GM18511 (cell line): ENCODE data around the gene TM4SF20.

Experiments
- ATAC-seq: cut with Tn5 transposase; IDR thresholded peaks from one replicate; pipeline ENCODE4 v1.9.1; 2021; ENCODE audit warnings: mild to moderate bottlenecking, moderate library complexity; ENCODE audit not compliant: unreplicated experiment

Gene TM4SF20

GRCh38 chr2:227379095-227379494, at the start of gene TM4SF20:
Gene TM4SF20, minus strand, starts transcription at chr2:227379306. Its CDS starts 38 bp downstream, at chr2:227379268.
- no peak for ATAC-seq

- no peak for ATAC-seq
Observed at GRCh38 chr2:227428731-227429285, 49.7 kb upstream of the TM4SF20 start.

- no peak for ATAC-seq
Observed at GRCh38 chr2:227423656-227424499, 44.8 kb upstream of the TM4SF20 start.

GRCh38 chr2:227420087-227421052, 41.3 kb upstream of the TM4SF20 start:
- ATAC-seq = no peak

GRCh38 chr2:227416701-227417100, 37.6 kb upstream of the TM4SF20 start:
- no peak for ATAC-seq

GRCh38 chr2:227415538-227416424, 36.7 kb upstream of the TM4SF20 start:
- ATAC-seq = peak; percentile 45

- no peak for ATAC-seq
Observed at GRCh38 chr2:227414846-227415245, 35.7 kb upstream of the TM4SF20 start.

- no peak for ATAC-seq
Observed at GRCh38 chr2:227413371-227413770, 34.3 kb upstream of the TM4SF20 start.

GRCh38 chr2:227412877-227413276, 33.8 kb upstream of the TM4SF20 start:
- ATAC-seq = no peak

GRCh38 chr2:227411990-227412350, 32.9 kb upstream of the TM4SF20 start:
- ATAC-seq = no peak

- ATAC-seq = peak; percentile 76
Observed at GRCh38 chr2:227411320-227411989, 32.3 kb upstream of the TM4SF20 start.

- no peak for ATAC-seq
Observed at GRCh38 chr2:227410191-227410590, 31.1 kb upstream of the TM4SF20 start.

GRCh38 chr2:227407591-227408151, 28.6 kb upstream of the TM4SF20 start:
- ATAC-seq = no peak

- ATAC-seq = peak; percentile 49
Observed at GRCh38 chr2:227406177-227407031, 27.3 kb upstream of the TM4SF20 start.

- ATAC-seq = peak; percentile 33
Observed at GRCh38 chr2:227404585-227405271, 25.6 kb upstream of the TM4SF20 start.

- ATAC-seq = no peak
Observed at GRCh38 chr2:227402959-227403358, 23.9 kb upstream of the TM4SF20 start.

- no peak for ATAC-seq
Observed at GRCh38 chr2:227402321-227402720, 23.2 kb upstream of the TM4SF20 start.

GRCh38 chr2:227401550-227401949, 22.4 kb upstream of the TM4SF20 start:
- ATAC-seq = no peak
